GM13976 (cell line): ENCODE results near the gene TRAF6.

ENCODE experiments used
- DNase-seq: peaks from one replicate; pipeline ENCODE4 v3.0.0; 2012; ENCODE audit warnings: low spot score
- CTCF ChIP-seq: IDR thresholded peaks from 2 replicates; pipeline ENCODE4 v1.5.1; 2012; ENCODE audit warnings: borderline replicate concordance, mild to moderate bottlenecking; ENCODE audit not compliant: insufficient read depth; ENCODE audit errors: extremely low read depth, missing control alignments, control extremely low read depth
- in situ Hi-C: fragments of 300-500 bp; cut with MboI; formaldehyde crosslinking; loops from one replicate; pipeline ENCODE4 v1.12.0; 2022; ENCODE audit warnings: low sequenced_read_pairs, mixed read lengths, inconsistent platforms; ENCODE audit not compliant: unreplicated experiment

Gene TRAF6

DNA sequence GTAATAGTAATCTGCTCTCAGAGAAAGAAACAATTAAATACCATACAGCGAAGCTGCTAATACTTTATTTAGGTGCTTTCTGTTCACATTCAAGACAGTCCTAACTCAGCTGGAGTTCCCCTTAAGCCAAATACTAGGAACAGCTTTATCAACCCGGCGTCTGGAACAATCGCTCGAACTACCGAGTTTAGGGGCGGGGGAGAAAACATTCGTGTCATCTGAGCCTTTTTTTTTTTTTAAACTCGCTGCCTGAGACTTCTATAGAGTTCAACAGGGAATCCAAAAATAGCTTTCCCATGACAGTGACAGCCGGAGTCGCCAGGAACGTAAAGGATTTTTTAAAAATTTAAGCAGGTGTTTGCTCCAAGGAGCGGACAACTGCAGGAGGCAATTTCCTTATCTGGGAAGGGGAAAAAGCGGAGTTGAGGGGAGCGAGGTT, 852 bp downstream of the TRAF6 start:
- DNase-seq = peak; percentile 34
- in situ Hi-C loops = no loop called here
- no peak for TF ChIP-seq CTCF

GRCh38 chr11:36508743-36509142, 1.3 kb downstream of the TRAF6 start:
- TF ChIP-seq CTCF = no peak
- no peak for DNase-seq
- in situ Hi-C loops = no loop called here

- DNase-seq = no peak
- in situ Hi-C loops = no loop called here
- TF ChIP-seq CTCF = no peak
Measured at GRCh38 chr11:36507824-36508489, 2.1 kb downstream of the TRAF6 start.

DNA sequence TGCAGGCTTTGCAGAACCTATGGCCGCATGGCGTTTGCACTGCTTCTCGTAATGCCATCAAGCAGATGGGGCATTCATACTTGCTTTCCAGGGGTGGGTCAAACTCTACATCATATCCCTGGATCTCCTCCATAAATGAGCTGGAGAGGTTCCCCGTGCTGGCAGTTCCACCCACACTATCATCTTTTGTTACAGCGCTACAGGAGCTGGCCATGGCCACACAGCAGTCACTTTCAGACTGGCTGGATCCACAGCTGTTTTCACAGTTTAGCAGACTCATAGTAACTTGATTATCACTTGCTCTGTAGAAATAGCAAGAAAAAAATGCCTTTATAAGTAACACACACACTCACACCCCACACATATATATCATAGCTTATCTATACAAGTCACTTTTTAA, 8.8 kb downstream of the TRAF6 start:
- in situ Hi-C loops = no loop called here
- TF ChIP-seq CTCF = no peak
- no peak for DNase-seq

- TF ChIP-seq CTCF = no peak
- in situ Hi-C loops = no loop called here
- DNase-seq = peak; percentile 51
Measured at GRCh38 chr11:36500315-36500721, 9.8 kb downstream of the TRAF6 start.

GRCh38 chr11:36499315-36499714, 10.8 kb downstream of the TRAF6 start:
- DNase-seq = no peak
- TF ChIP-seq CTCF = no peak
- in situ Hi-C loops = no loop called here

DNA sequence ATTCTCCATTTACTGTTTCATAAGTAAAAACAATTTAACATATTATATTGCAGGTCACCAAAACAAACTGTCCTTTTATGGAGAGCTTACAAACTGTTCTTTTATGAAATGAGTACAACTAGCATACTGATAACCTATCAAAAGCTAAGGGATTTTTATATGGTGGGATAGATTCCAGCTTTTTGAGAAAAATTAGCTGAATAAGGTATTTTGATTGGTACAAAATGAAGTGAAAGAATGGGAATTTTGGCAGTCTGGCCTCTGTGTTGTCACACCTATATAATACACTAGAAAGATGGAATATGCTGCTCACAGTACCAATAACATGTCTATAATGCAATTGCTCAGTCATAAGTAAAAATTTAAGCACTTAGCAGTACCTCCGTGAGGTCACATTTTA, 11.4 kb downstream of the TRAF6 start:
- DNase-seq = no peak
- in situ Hi-C loops = no loop called here
- no peak for TF ChIP-seq CTCF
